K562 (cell line): ENCODE results near the gene BLOC1S3.
"Not testable (repeated sequence)": the region's sequence is repeated elsewhere in the genome, so short reads cannot be mapped to it uniquely, and the experiment has no call there.

Experiments
- BMI1 ChIP-seq: fragments of 150-350 bp; IDR thresholded peaks from 2 replicates; pipeline ENCODE4 v1.6.1; 2014; ENCODE audit warnings: low read length
- CTCF ChIP-seq, 3 experiments: IDR thresholded peaks in 2 of 3; conservative IDR thresholded peaks in 1 of 3; 2 replicates each; pipeline ENCODE4 v1.5.1; 2011 to 2012; ENCODE audit warnings: low read length in 3 of 3, mild to moderate bottlenecking in 3 of 3, control low read depth in 2 of 3, improper control_type of control experiment in 1 of 3, inconsistent platforms in 1 of 3, low read depth in 1 of 3, mixed read lengths in 1 of 3, moderate library complexity in 1 of 3; ENCODE audit not compliant: insufficient read depth in 2 of 3
- PKNOX1 ChIP-seq: fragments of 450-650 bp; IDR thresholded peaks from 2 replicates; pipeline ENCODE4 v1.6.1; 2016

- TF ChIP-seq BMI1; PKNOX1; CTCF (IDR thresholded peaks at IDR 0.05 in 2 of 3, conservative IDR thresholded peaks at IDR 0.05 in 1 of 3; ENCODE audit: insufficient read depth in 2 of 3, low read depth in 1 of 3, low read length in 3 of 3): not testable (repeated sequence)
These were observed 50.5 kb downstream of the BLOC1S3 start for GRCh38 chr19:45229056-45229455.
